ENCODE measurements around the gene C1QC.
"Not testable (repeated sequence)": the region's sequence is repeated elsewhere in the genome, so short reads cannot be mapped to it uniquely, and the experiment has no call there.

Gene C1QC

DNA sequence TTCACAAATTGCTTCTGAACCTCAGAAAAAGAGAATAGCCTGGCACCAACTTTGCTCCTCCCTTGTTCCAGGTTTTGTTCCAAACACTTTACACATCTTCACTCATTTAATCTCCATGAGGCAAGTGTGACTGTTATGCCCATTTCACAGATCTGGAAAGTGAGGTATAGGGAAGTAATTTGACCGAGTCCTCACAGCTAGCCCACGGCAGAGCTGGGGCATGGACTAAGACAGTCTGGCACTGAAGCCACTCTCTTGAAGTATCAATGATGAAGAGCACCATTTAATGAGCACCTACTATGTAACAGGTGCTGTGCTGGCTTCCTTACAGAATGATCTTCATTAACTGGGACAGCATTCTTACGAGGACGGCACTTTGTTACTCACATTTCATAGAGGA is 28.6 kb downstream of the C1QC start:
- no peak overlapping the region for H3K9ac ChIP-seq (ENCODE audit: low read length)

GRCh38 chr1:22673486-22674409 is 30.3 kb downstream of the C1QC start:
- no peak overlapping the region for H3K9ac ChIP-seq (ENCODE audit: low read length)
- no peaks in the 10 kb centered on the region for H3K9me3 ChIP-seq (ENCODE audit: insufficient read depth, low read length)
- H3K4me2 ChIP-seq (ENCODE audit: low read length): no peak overlapping the region
- no peak overlapping the region for H3K4me3 ChIP-seq (ENCODE audit: low read length)
- H3K4me1 ChIP-seq (ENCODE audit: low read length): peaks cover 4% of the 10 kb centered on the region; the same call in 1 of the 2 replicates
- H3K79me2 ChIP-seq (ENCODE audit: low read length): no peaks in the 10 kb centered on the region
- no peak overlapping the region for H2AFZ ChIP-seq (ENCODE audit: low read depth, low read length)
- no peak overlapping the region for H3K27ac ChIP-seq (ENCODE audit: low read length)
- H3K36me3 ChIP-seq (replicated peaks; ENCODE audit: low read depth, low read length): no peaks in the 10 kb centered on the region
- H4K20me1 ChIP-seq (ENCODE audit: insufficient read depth, low read length): no peaks in the 10 kb centered on the region
- no peak for TF ChIP-seq EZH2phosphoT487 (IDR thresholded peaks at IDR 0.05; ENCODE audit: low read depth)
- TF ChIP-seq, protein P1, sequence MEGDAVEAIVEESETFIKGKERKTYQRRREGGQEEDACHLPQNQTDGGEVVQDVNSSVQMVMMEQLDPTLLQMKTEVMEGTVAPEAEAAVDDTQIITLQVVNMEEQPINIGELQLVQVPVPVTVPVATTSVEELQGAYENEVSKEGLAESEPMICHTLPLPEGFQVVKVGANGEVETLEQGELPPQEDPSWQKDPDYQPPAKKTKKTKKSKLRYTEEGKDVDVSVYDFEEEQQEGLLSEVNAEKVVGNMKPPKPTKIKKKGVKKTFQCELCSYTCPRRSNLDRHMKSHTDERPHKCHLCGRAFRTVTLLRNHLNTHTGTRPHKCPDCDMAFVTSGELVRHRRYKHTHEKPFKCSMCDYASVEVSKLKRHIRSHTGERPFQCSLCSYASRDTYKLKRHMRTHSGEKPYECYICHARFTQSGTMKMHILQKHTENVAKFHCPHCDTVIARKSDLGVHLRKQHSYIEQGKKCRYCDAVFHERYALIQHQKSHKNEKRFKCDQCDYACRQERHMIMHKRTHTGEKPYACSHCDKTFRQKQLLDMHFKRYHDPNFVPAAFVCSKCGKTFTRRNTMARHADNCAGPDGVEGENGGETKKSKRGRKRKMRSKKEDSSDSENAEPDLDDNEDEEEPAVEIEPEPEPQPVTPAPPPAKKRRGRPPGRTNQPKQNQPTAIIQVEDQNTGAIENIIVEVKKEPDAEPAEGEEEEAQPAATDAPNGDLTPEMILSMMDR (IDR thresholded peaks at IDR 0.05; ENCODE audit: low read depth, low read length): peak; percentile 80
- peaks cover 24% of the 10 kb centered on the region for H3K27me3 ChIP-seq (ENCODE audit: low read depth, low read length)

More for the DNA sequence above, 28.6 kb downstream of the C1QC start:
- Histone ChIP-seq H3K27me3 (ENCODE audit: low read depth, low read length) (peaks cover 37% of the 10 kb centered on the region), H3K9me3 (ENCODE audit: insufficient read depth, low read length) (no peaks in the 10 kb centered on the region), H3K27ac (ENCODE audit: low read length) (no peak overlapping the region), H3K4me3 (ENCODE audit: low read length) (no peak overlapping the region), H3K79me2 (ENCODE audit: low read length) (no peaks in the 10 kb centered on the region), H3K4me2 (ENCODE audit: low read length) (no peak overlapping the region), H3K36me3 (replicated peaks; ENCODE audit: low read depth, low read length) (no peaks in the 10 kb centered on the region), H3K4me1 (ENCODE audit: low read length) (peaks cover 4% of the 10 kb centered on the region; the same call in 1 of the 2 replicates), H2AFZ (ENCODE audit: low read depth, low read length) (no peak overlapping the region), H4K20me1 (ENCODE audit: insufficient read depth, low read length) (no peaks in the 10 kb centered on the region)
- TF ChIP-seq, protein P1 (IDR thresholded peaks at IDR 0.05; ENCODE audit: low read depth, low read length): no peak
- TF ChIP-seq EZH2phosphoT487 (IDR thresholded peaks at IDR 0.05; ENCODE audit: low read depth): no peak

GRCh38 chr1:22674410-22674749 is 30.9 kb downstream of the C1QC start:
- no peaks in the 10 kb centered on the region for H4K20me1 ChIP-seq (ENCODE audit: insufficient read depth, low read length)
- no peak for TF ChIP-seq EZH2phosphoT487 (IDR thresholded peaks at IDR 0.05; ENCODE audit: low read depth)
- H3K9ac ChIP-seq (ENCODE audit: low read length): no peak overlapping the region
- H3K4me3 ChIP-seq (ENCODE audit: low read length): no peak overlapping the region
- H3K79me2 ChIP-seq (ENCODE audit: low read length): no peaks in the 10 kb centered on the region
- H2AFZ ChIP-seq (ENCODE audit: low read depth, low read length): no peak overlapping the region
- H3K9me3 ChIP-seq (ENCODE audit: insufficient read depth, low read length): no peaks in the 10 kb centered on the region
- H3K4me1 ChIP-seq (ENCODE audit: low read length): peaks cover 4% of the 10 kb centered on the region; the same call in 1 of the 2 replicates
- no peaks in the 10 kb centered on the region for H3K36me3 ChIP-seq (replicated peaks; ENCODE audit: low read depth, low read length)
- H3K27me3 ChIP-seq (ENCODE audit: low read depth, low read length): peaks cover 24% of the 10 kb centered on the region
- H3K27ac ChIP-seq (ENCODE audit: low read length): no peak overlapping the region
- H3K4me2 ChIP-seq (ENCODE audit: low read length): no peak overlapping the region

DNA sequence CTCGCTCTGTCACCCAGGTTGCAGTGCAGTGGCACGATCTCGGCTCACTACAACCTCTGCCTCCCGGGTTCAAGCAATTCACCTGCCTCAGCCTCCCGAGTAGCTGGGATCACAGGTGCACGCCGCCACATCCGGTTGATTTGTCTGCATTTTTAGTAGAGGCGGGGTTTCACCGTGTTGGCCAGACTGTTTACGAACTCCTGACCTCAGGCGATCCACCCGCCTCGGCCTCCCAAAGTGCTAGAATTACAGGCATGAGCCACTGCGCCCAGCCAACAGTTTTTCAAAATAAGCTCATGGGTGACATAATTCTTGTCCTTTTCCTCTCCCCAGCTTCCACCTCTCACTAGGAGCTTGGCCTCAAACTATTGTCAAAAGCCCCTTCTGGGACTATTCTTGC is 32.7 kb downstream of the C1QC start:
- not testable (repeated sequence) for H3K4me1 ChIP-seq (ENCODE audit: low read length); H3K4me2 ChIP-seq (ENCODE audit: low read length); H3K4me3 ChIP-seq (ENCODE audit: low read length)

DNA sequence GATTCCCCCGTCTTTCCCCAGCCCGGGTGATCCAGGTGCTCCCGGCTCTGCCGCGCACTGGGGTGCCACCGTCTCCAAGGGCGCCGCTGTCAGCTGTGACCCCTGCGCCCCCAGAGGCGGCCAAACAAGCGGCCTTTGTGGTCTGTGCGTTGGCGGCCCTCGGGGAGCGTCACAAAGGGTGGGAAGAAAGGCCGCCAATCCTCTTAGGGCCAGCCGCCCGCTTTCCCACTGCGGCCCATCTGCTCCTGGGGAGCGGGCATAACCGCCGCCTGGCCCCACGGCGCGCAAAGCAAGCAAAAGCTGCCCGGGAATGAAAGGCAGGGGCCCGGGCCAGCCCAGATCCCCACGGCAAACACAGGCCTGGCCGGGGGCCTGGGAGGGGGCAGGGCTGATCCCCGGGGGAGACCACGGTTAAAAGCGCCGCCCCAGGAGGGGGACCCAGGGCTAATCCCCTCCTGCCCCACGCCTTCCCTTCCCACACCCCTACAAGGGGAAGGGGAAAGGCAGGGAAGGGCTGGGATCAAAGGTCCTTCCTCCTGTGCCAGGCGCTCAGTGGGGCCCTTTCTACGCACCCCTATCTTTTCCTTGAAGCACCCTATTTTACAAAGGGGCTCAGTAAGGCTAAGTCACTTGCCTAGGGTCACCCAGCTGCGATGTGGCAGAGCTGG is 33.6 kb downstream of the C1QC start:
- peaks cover 13% of the 10 kb centered on the region; the same call in 1 of the 2 replicates for H3K27me3 ChIP-seq (ENCODE audit: low read depth, low read length)
- TF ChIP-seq, protein P1 (IDR thresholded peaks at IDR 0.05; ENCODE audit: low read depth, low read length): no peak
- no peak for TF ChIP-seq EZH2phosphoT487 (IDR thresholded peaks at IDR 0.05; ENCODE audit: low read depth)
- no peak overlapping the region for H3K4me2 ChIP-seq (ENCODE audit: low read length)
- no peak overlapping the region for H3K27ac ChIP-seq (ENCODE audit: low read length)
- peaks cover 4% of the 10 kb centered on the region; the same call in 1 of the 2 replicates for H3K4me1 ChIP-seq (ENCODE audit: low read length)
- H2AFZ ChIP-seq (ENCODE audit: low read depth, low read length): no peak overlapping the region
- no peak overlapping the region for H3K4me3 ChIP-seq (ENCODE audit: low read length)
- H4K20me1 ChIP-seq (ENCODE audit: insufficient read depth, low read length): no peaks in the 10 kb centered on the region
- no peaks in the 10 kb centered on the region for H3K9me3 ChIP-seq (ENCODE audit: insufficient read depth, low read length)
- no peaks in the 10 kb centered on the region for H3K79me2 ChIP-seq (ENCODE audit: low read length)
- H3K36me3 ChIP-seq (replicated peaks; ENCODE audit: low read depth, low read length): no peaks in the 10 kb centered on the region
- no peak overlapping the region for H3K9ac ChIP-seq (ENCODE audit: low read length)

More for the DNA sequence above, 32.7 kb downstream of the C1QC start:
- peaks cover 19% of the 10 kb centered on the region for H3K27me3 ChIP-seq (ENCODE audit: low read depth, low read length)
- H3K9ac ChIP-seq (ENCODE audit: low read length); H4K20me1 ChIP-seq (ENCODE audit: insufficient read depth, low read length); H2AFZ ChIP-seq (ENCODE audit: low read depth, low read length); H3K9me3 ChIP-seq (ENCODE audit: insufficient read depth, low read length); H3K79me2 ChIP-seq (ENCODE audit: low read length); H3K36me3 ChIP-seq (replicated peaks; ENCODE audit: low read depth, low read length); H3K27ac ChIP-seq (ENCODE audit: low read length): not testable (repeated sequence)
